ENCODE results near the gene AIF1L.

AIF1L gene

DNA sequence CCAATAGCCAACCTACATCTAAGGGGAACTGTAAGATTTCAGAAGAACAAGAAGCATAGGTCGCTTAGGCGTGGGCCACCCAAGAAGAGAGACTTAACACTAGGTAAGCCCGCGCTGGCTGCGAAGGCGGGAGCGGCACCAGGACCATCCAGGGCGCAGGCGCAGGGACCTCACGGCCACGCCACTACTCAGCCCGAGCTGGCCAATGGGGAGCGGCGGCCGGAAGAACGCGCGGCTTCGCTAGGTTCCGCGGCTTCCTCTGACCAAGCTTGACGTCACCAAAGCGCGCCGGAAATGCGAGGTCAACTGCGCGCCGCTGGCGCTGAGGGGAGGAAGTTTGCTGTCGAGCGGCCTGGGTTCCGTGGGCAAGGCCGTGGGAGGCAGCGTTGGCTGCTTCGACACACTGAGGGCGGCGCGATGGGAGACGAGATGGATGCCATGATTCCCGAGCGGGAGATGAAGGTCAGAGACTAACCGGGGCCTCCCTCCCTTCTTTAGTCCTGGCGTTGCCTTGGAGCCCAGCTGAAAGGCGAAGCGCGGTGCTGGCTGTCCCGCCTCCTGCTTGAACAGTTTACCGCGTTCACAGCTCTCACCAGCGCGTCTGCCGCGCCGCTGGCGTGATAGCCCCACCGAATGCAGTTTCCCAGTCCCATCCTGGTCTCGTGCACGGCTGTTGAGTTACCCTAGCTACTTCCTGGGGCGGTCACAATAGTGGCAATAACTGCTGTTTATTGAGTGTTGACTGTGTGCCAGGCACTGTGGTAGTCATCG is 29.1 kb downstream of the AIF1L start, which contains the start of gene NUP214:
NUP214 (plus strand) TSS at position 299 of the 771 bp plus-strand sequence; CDS start at position 418, 119 bp downstream.
- Histone ChIP-seq H3K9ac (ENCODE audit: low read length in 2 of 2) (peak within 1 kb of the TSS; percentile 87 to 99), H3K36me3 (ENCODE audit: control insufficient read depth in 2 of 2, insufficient read depth in 2 of 2, low read length in 2 of 2) (peaks cover 24 to 28% of the 10 kb centered on the region in 2 donors), H3K4me1 (ENCODE audit: control insufficient read depth, insufficient read depth, low read length) (peaks cover 17% of the 10 kb centered on the region), H3K27ac (ENCODE audit: low read length) (peak within 1 kb of the TSS; percentile 87), H3K9me3 (ENCODE audit: control insufficient read depth in 2 of 2, low read length in 2 of 2) (no peaks in the 10 kb centered on the region), H3K4me3 (ENCODE audit: low read length in 2 of 2) (peak within 1 kb of the TSS; percentile 76 to 100), H3K27me3 (ENCODE audit: control insufficient read depth in 1 of 2, insufficient read depth in 2 of 2, low read length in 2 of 2) (no peaks in the 10 kb centered on the region)

DNA sequence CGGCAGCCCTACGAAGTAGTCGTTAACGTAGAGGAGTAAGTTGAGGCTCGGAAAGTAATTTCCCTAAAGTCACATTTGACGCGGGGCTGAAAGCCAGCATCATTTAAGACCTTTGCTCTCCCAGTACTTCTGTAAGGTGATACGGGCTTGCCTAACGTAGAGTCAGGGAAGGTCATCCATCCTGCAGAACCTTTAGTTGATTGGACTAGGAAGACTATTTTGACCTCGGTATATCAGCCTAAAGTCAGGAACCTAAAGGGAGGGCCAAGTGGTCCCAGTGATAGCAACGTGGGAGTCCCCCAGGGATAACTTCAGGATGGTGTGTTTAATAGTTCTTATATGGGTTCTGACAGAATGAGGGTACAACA is 29.7 kb downstream of the AIF1L start:
- H3K27me3 ChIP-seq (ENCODE audit: control insufficient read depth in 1 of 2, insufficient read depth in 2 of 2, low read length in 2 of 2): no peaks in the 10 kb centered on the region
- H3K9ac ChIP-seq (ENCODE audit: low read length in 2 of 2): peak overlapping the region; percentile 87 to 99
- peaks cover 29 to 33% of the 10 kb centered on the region in 2 donors for H3K36me3 ChIP-seq (ENCODE audit: control insufficient read depth in 2 of 2, insufficient read depth in 2 of 2, low read length in 2 of 2)
- H3K4me1 ChIP-seq (ENCODE audit: control insufficient read depth, insufficient read depth, low read length): peaks cover 17% of the 10 kb centered on the region
- H3K9me3 ChIP-seq (ENCODE audit: control insufficient read depth in 2 of 2, low read length in 2 of 2): no peaks in the 10 kb centered on the region
- peak overlapping the region; percentile 76 to 100 for H3K4me3 ChIP-seq (ENCODE audit: low read length in 2 of 2)
- peak overlapping the region; percentile 87 for H3K27ac ChIP-seq (ENCODE audit: low read length)

DNA sequence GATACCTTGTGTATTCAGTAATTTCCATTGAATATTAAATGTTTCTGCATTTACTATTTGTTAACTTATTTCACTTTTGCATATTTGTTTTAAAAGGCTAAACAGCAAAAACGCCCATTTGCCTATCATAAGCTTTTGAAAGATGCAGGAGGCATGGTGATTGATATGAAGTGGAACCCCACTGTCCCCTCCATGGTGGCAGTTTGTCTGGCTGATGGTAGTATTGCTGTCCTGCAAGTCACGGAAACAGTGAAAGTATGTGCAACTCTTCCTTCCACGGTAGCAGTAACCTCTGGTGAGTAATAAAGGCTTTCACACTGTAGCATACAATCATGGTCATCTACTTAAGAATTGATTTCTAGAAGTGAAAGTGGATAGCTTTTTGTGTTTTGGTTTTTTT is 32.9 kb downstream of the AIF1L start:
- Histone ChIP-seq H3K9me3 (ENCODE audit: control insufficient read depth in 2 of 2, low read length in 2 of 2) (no peaks in the 10 kb centered on the region), H3K4me3 (ENCODE audit: low read length in 2 of 2) (no peak overlapping the region), H3K9ac (ENCODE audit: low read length in 2 of 2) (no peak overlapping the region), H3K36me3 (ENCODE audit: control insufficient read depth in 2 of 2, insufficient read depth in 2 of 2, low read length in 2 of 2) (peaks cover 52 to 54% of the 10 kb centered on the region in 2 donors), H3K27me3 (ENCODE audit: control insufficient read depth in 1 of 2, insufficient read depth in 2 of 2, low read length in 2 of 2) (no peaks in the 10 kb centered on the region), H3K27ac (ENCODE audit: low read length) (no peak overlapping the region), H3K4me1 (ENCODE audit: control insufficient read depth, insufficient read depth, low read length) (peaks cover 17% of the 10 kb centered on the region)

DNA sequence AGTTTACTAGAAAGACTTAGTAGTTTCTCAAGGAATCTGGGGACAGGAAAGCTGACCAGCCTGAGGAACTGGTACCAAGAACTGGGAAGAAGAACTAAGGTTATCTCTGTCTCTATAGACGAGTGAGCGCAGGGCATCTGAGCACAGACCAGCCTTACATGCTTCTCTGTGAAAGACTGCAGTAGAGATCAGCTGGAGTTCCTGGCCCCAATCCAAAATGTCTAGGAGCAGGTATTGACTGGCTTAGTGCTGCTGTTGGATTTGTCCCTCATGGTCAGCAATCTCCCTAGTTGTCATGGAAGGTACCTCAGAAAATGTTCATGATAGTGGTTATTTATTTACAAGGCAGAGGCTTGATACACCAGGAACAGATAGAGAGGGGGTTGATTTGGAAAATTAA is 42.3 kb downstream of the AIF1L start:
- no peak overlapping the region for H3K4me3 ChIP-seq (ENCODE audit: low read length in 2 of 2)
- H3K9me3 ChIP-seq (ENCODE audit: control insufficient read depth in 2 of 2, low read length in 2 of 2): no peaks in the 10 kb centered on the region
- no peaks in the 10 kb centered on the region for H3K4me1 ChIP-seq (ENCODE audit: control insufficient read depth, insufficient read depth, low read length)
- no peaks in the 10 kb centered on the region for H3K27me3 ChIP-seq (ENCODE audit: control insufficient read depth in 1 of 2, insufficient read depth in 2 of 2, low read length in 2 of 2)
- no peak overlapping the region for H3K27ac ChIP-seq (ENCODE audit: low read length)
- no peak overlapping the region for H3K9ac ChIP-seq (ENCODE audit: low read length in 2 of 2)
- H3K36me3 ChIP-seq (ENCODE audit: control insufficient read depth in 2 of 2, insufficient read depth in 2 of 2, low read length in 2 of 2): peaks cover 58 to 72% of the 10 kb centered on the region in 2 donors

DNA sequence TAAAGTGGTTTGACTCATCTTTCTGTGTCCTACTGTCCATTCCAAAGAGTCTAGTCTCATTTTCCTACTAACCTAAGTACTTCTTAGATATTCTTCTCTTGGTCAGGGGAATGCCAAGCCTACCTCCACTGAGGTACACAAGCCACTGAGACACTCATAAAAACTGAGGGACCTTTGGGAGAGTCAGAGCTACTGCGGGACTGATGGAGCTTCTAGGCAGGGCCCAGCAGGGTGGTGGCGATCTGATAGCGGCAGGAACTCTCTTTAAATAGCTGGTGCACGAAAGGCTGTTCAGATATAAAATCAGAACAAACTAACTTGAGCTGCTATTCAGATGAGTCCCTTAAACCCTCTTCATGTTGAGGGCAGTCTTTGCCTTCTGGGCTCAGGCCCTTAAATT is 43.8 kb downstream of the AIF1L start:
- peaks cover 59 to 74% of the 10 kb centered on the region in 2 donors for H3K36me3 ChIP-seq (ENCODE audit: control insufficient read depth in 2 of 2, insufficient read depth in 2 of 2, low read length in 2 of 2)
- no peaks in the 10 kb centered on the region for H3K27me3 ChIP-seq (ENCODE audit: control insufficient read depth in 1 of 2, insufficient read depth in 2 of 2, low read length in 2 of 2)

DNA sequence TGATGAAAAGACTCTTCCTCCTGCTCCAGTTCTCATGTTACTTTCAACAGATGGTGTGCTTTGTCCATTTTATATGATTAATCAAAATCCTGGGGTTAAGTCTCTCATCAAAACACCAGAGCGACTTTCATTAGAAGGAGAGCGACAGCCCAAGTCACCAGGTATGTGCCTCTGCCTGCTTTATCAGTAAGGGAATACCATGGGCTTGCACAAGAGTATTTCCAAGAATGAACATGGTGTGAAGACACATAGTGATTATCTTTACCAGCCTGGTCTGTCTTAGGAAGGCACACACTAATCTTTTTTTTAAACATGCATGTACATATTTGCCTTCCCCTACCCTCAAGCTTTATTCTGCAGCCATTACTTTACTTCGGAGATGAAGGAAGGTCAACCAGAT is 44.2 kb downstream of the AIF1L start:
- Histone ChIP-seq H3K4me3 (ENCODE audit: low read length in 2 of 2) (no peak overlapping the region), H3K36me3 (ENCODE audit: control insufficient read depth in 2 of 2, insufficient read depth in 2 of 2, low read length in 2 of 2) (peaks cover 62 to 74% of the 10 kb centered on the region in 2 donors)

More for the DNA sequence above, 43.8 kb downstream of the AIF1L start:
- no peak overlapping the region for H3K27ac ChIP-seq (ENCODE audit: low read length)
- H3K4me3 ChIP-seq (ENCODE audit: low read length in 2 of 2): no peak overlapping the region
- no peaks in the 10 kb centered on the region for H3K9me3 ChIP-seq (ENCODE audit: control insufficient read depth in 2 of 2, low read length in 2 of 2)
- H3K9ac ChIP-seq (ENCODE audit: low read length in 2 of 2): no peak overlapping the region
- no peaks in the 10 kb centered on the region for H3K4me1 ChIP-seq (ENCODE audit: control insufficient read depth, insufficient read depth, low read length)

DNA sequence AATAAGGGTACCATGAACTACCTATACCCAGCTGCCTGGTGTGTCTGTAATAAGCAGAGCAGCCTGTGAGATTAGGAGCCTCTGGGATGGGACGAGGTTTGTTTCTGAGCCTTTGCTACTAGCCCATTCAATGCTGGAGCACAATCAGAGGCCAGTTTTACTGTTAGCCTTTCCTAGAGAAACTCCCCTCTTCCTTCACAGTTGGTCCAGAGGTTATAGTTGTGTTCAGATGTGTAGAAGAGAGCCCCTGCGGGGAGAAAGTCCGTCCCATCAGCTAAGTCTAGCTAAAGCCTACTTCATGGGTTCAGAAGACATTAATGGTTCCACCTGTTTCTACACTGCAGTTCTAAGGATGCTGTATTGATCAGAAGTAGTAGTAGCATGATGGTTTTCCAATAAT is 45.8 kb downstream of the AIF1L start:
- peaks cover 58 to 70% of the 10 kb centered on the region in 2 donors for H3K36me3 ChIP-seq (ENCODE audit: control insufficient read depth in 2 of 2, insufficient read depth in 2 of 2, low read length in 2 of 2)
- no peaks in the 10 kb centered on the region for H3K27me3 ChIP-seq (ENCODE audit: control insufficient read depth in 1 of 2, insufficient read depth in 2 of 2, low read length in 2 of 2)
- no peak overlapping the region for H3K4me3 ChIP-seq (ENCODE audit: low read length in 2 of 2)
- no peaks in the 10 kb centered on the region for H3K4me1 ChIP-seq (ENCODE audit: control insufficient read depth, insufficient read depth, low read length)
- H3K27ac ChIP-seq (ENCODE audit: low read length): no peak overlapping the region
- no peak overlapping the region for H3K9ac ChIP-seq (ENCODE audit: low read length in 2 of 2)
- no peaks in the 10 kb centered on the region for H3K9me3 ChIP-seq (ENCODE audit: control insufficient read depth in 2 of 2, low read length in 2 of 2)

More for the DNA sequence above, 44.2 kb downstream of the AIF1L start:
- H3K9me3 ChIP-seq (ENCODE audit: control insufficient read depth in 2 of 2, low read length in 2 of 2): no peaks in the 10 kb centered on the region
- H3K27ac ChIP-seq (ENCODE audit: low read length): no peak overlapping the region
- no peaks in the 10 kb centered on the region for H3K4me1 ChIP-seq (ENCODE audit: control insufficient read depth, insufficient read depth, low read length)
- no peak overlapping the region for H3K9ac ChIP-seq (ENCODE audit: low read length in 2 of 2)
- H3K27me3 ChIP-seq (ENCODE audit: control insufficient read depth in 1 of 2, insufficient read depth in 2 of 2, low read length in 2 of 2): no peaks in the 10 kb centered on the region

DNA sequence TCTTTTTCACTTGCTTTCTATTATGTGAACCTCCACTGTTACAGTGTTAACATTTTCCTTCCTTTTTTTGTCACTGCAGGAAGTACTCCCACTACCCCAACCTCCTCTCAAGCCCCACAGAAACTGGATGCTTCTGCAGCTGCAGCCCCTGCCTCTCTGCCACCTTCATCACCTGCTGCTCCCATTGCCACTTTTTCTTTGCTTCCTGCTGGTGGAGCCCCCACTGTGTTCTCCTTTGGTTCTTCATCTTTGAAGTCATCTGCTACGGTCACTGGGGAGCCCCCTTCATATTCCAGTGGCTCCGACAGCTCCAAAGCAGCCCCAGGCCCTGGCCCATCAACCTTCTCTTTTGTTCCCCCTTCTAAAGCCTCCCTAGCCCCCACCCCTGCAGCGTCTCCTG is 47.9 kb downstream of the AIF1L start:
- Histone ChIP-seq H3K4me1 (ENCODE audit: control insufficient read depth, insufficient read depth, low read length) (no peaks in the 10 kb centered on the region), H3K9ac (ENCODE audit: low read length in 2 of 2) (no peak overlapping the region), H3K36me3 (ENCODE audit: control insufficient read depth in 2 of 2, insufficient read depth in 2 of 2, low read length in 2 of 2) (peaks cover 67 to 71% of the 10 kb centered on the region in 2 donors), H3K27me3 (ENCODE audit: control insufficient read depth in 1 of 2, insufficient read depth in 2 of 2, low read length in 2 of 2) (no peaks in the 10 kb centered on the region), H3K4me3 (ENCODE audit: low read length in 2 of 2) (no peak overlapping the region), H3K9me3 (ENCODE audit: control insufficient read depth in 2 of 2, low read length in 2 of 2) (no peaks in the 10 kb centered on the region), H3K27ac (ENCODE audit: low read length) (no peak overlapping the region)

DNA sequence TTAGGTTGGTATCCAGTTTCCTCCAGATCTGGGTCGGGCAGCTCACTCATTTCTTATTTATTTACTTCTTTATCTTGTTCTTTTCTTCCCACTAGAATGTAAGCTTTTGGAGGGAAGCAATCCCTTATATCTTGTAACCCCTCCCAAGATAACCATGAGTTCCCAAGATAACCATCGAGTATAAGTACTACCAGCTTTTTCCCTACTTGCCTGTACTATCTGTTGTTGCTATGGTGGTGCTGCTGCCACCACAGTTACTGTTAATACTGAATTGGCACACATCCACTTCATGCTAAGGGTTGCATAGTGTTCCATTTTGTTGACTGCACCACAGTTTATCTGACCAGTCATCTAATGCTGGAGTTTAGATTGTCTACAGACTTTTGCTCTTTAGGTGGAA is 48.9 kb downstream of the AIF1L start:
- Histone ChIP-seq H3K9ac (ENCODE audit: low read length in 2 of 2) (no peak overlapping the region), H3K9me3 (ENCODE audit: control insufficient read depth in 2 of 2, low read length in 2 of 2) (no peaks in the 10 kb centered on the region), H3K36me3 (ENCODE audit: control insufficient read depth in 2 of 2, insufficient read depth in 2 of 2, low read length in 2 of 2) (peaks cover 66 to 71% of the 10 kb centered on the region in 2 donors), H3K27ac (ENCODE audit: low read length) (no peak overlapping the region), H3K4me3 (ENCODE audit: low read length in 2 of 2) (no peak overlapping the region), H3K27me3 (ENCODE audit: control insufficient read depth in 1 of 2, insufficient read depth in 2 of 2, low read length in 2 of 2) (no peaks in the 10 kb centered on the region), H3K4me1 (ENCODE audit: control insufficient read depth, insufficient read depth, low read length) (no peaks in the 10 kb centered on the region)

DNA sequence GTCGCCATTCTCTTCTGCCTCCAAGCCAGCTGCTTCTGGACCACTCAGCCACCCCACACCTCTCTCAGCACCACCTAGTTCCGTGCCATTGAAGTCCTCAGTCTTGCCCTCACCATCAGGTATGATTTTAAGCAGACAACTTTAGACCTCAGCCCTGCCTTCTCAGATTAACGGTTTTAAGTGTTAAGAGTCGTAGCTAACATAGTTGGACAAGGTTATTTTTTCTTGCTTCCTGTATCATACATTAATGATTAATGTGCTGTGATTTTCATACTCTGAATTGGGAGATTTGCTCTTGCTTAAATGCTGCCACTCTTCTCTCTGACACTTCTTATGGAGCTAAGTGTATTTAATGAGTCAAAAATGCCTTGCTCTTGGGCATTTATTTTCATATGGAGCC is 49.9 kb downstream of the AIF1L start:
- no peak overlapping the region for H3K9ac ChIP-seq (ENCODE audit: low read length in 2 of 2)
- H3K27me3 ChIP-seq (ENCODE audit: control insufficient read depth in 1 of 2, insufficient read depth in 2 of 2, low read length in 2 of 2): no peaks in the 10 kb centered on the region
- no peaks in the 10 kb centered on the region for H3K4me1 ChIP-seq (ENCODE audit: control insufficient read depth, insufficient read depth, low read length)
- H3K27ac ChIP-seq (ENCODE audit: low read length): no peak overlapping the region
- H3K4me3 ChIP-seq (ENCODE audit: low read length in 2 of 2): no peak overlapping the region
- H3K9me3 ChIP-seq (ENCODE audit: control insufficient read depth in 2 of 2, low read length in 2 of 2): no peaks in the 10 kb centered on the region
- H3K36me3 ChIP-seq (ENCODE audit: control insufficient read depth in 2 of 2, insufficient read depth in 2 of 2, low read length in 2 of 2): peaks cover 68 to 70% of the 10 kb centered on the region in 2 donors

DNA sequence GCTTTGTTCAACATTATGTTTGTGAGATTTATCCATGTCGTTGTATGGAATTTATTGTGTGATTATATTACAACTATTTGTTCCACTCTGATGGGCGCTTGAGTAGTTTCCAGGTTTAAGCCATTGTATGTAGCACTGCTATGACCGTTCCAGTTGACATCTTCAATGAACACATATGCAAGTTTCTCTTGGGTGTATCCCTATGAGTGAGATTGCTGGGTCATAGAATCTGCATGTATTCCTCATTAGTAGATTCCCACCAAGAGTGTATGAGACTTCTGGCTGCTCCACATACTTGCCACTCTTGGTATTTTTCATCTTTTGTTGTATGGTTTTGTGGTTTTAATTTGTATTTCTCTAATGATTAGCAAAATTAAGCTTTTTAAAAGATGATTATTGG is 51.9 kb downstream of the AIF1L start:
- Histone ChIP-seq H3K9ac (ENCODE audit: low read length in 2 of 2) (no peak overlapping the region), H3K4me1 (ENCODE audit: control insufficient read depth, insufficient read depth, low read length) (no peaks in the 10 kb centered on the region), H3K27ac (ENCODE audit: low read length) (no peak overlapping the region), H3K27me3 (ENCODE audit: control insufficient read depth in 1 of 2, insufficient read depth in 2 of 2, low read length in 2 of 2) (no peaks in the 10 kb centered on the region), H3K4me3 (ENCODE audit: low read length in 2 of 2) (no peak overlapping the region), H3K9me3 (ENCODE audit: control insufficient read depth in 2 of 2, low read length in 2 of 2) (no peaks in the 10 kb centered on the region), H3K36me3 (ENCODE audit: control insufficient read depth in 2 of 2, insufficient read depth in 2 of 2, low read length in 2 of 2) (peaks cover 66 to 70% of the 10 kb centered on the region in 2 donors)
